Activated CD4-positive, alpha-beta memory T cell treated with anti-CD3 and anti-CD28 coated beads for 36 hours (primary cell): ENCODE data around the gene IL20RA. TPM values are rescaled to one million over a fixed set of nuclear protein-coding genes. Genes with fewer than 3 reads are reported as not detected.
A peak's percentile ranks its signal among the peaks of the same experiment; 100 is the strongest.

Source experiments
- CTCF ChIA-PET: fragments of 350-600 bp; sonication (Branson Sonifier 250); formaldehyde crosslinking; loops from one replicate; lab custom pipeline; 2021; ENCODE audit warnings: antibody characterized with exemption, inconsistent platforms; lab: Charles Lee
- POLR2A ChIA-PET: fragments of 350-600 bp; sonication (Branson Sonifier 250); formaldehyde crosslinking; loops from one replicate; lab custom pipeline; 2021; ENCODE audit warnings: antibody characterized with exemption; lab: Charles Lee
- DNase-seq: peaks from one replicate; pipeline ENCODE4 v3.0.0-alpha.2; 2020
- H3K27ac Mint-ChIP-seq: one replicate; pipeline ENCODE4 v1.8.0; 2021; ENCODE audit warnings: mixed read lengths
- H3K27me3 Mint-ChIP-seq: one replicate; pipeline ENCODE4 v1.8.0; 2021; ENCODE audit warnings: mixed read lengths
- H3K36me3 Mint-ChIP-seq: one replicate; pipeline ENCODE4 v1.8.0; 2021; ENCODE audit warnings: mixed read lengths
- H3K4me1 Mint-ChIP-seq: one replicate; pipeline ENCODE4 v1.8.0; 2021; ENCODE audit warnings: low read depth, mixed read lengths
- H3K4me3 Mint-ChIP-seq: one replicate; pipeline ENCODE4 v1.8.0; 2021; ENCODE audit warnings: mild to moderate bottlenecking, mixed read lengths
- H3K9me3 Mint-ChIP-seq: one replicate; pipeline ENCODE4 v1.8.0; 2021; ENCODE audit warnings: mixed read lengths
- intact Hi-C: fragments of 100-400 bp; cut with micrococcal nuclease; formaldehyde crosslinking; loops from one replicate; pipeline ENCODE4 v1.15.1; 2023
- total RNA-seq, 2 experiments: library from RNA; stranded (reverse); gene quantifications; one replicate each; pipeline ENCODE4 v1.2.3, GENCODE V29; 2021

IL20RA gene
- total RNA-seq, 2 experiments from 2014 or later = not detected

DNA sequence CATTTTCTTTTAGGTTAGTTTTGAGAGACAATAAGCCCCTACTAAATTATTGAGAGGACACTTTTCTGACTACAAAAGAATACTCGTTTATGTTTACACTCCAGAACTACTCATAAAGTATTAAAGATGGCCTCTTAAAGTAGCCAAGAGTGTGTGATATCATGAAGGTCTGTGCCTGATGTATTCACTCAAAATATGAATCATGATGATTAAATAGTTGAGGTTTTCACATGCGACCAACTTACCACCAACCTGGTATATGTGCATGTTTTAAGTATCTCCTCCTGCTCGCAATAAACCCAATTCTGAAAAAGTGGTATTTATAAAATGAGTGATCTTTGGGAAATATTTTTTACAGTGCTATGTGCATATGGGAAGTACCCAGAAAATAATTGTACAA, 43.9 kb downstream of the IL20RA start:
- Mint-ChIP-seq H3K27me3 (peaks cover 20% of the 10 kb centered on the region), H3K9me3 (no peaks in the 10 kb centered on the region), H3K36me3 (no peaks in the 10 kb centered on the region), H3K4me1 (no peaks in the 10 kb centered on the region), H3K4me3 (no peak overlapping the region), H3K27ac (no peak overlapping the region)
- ChIA-PET CTCF (no interaction called here), POLR2A (no interaction called here)
- intact Hi-C loops = no loop called here
- DNase-seq = no peak

- H3K4me3 Mint-ChIP-seq = no peak overlapping the region
- DNase-seq = no peak
- no peaks in the 10 kb centered on the region for H3K36me3 Mint-ChIP-seq
- ChIA-PET CTCF (no interaction called here), POLR2A (no interaction called here)
- peaks cover 2% of the 10 kb centered on the region for H3K4me1 Mint-ChIP-seq
- H3K27me3 Mint-ChIP-seq = peaks cover 35% of the 10 kb centered on the region
- H3K27ac Mint-ChIP-seq = no peak overlapping the region
- intact Hi-C loops = no loop called here
- H3K9me3 Mint-ChIP-seq = no peaks in the 10 kb centered on the region
Observed at GRCh38 chr6:136995521-136995920, 49.2 kb downstream of the IL20RA start.

DNA sequence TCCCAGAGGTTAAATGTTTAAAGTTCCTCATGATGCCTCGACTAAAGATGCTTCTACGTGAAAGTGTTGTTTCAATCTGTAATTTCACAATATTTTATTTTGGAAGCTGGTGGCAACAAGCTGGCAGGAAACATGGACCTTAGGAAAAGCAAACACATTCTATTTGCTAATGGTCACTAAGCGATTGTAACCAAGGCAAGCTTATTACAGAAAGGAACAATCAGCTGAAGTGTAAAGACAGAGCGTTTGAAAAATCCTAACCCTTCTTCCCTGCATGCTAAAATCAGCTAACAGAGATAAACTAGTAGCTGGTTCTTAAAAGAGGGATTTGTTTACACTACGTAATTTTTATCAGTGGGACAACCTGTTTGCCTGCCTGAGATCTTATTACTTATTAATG, 50.0 kb downstream of the IL20RA start:
- Mint-ChIP-seq H3K9me3 (no peaks in the 10 kb centered on the region), H3K27ac (no peak overlapping the region), H3K27me3 (peaks cover 36% of the 10 kb centered on the region), H3K4me3 (no peak overlapping the region), H3K4me1 (peaks cover 2% of the 10 kb centered on the region), H3K36me3 (no peaks in the 10 kb centered on the region)
- ChIA-PET POLR2A (no interaction called here), CTCF (no interaction called here)
- intact Hi-C loops = no loop called here
- DNase-seq = no peak

DNA sequence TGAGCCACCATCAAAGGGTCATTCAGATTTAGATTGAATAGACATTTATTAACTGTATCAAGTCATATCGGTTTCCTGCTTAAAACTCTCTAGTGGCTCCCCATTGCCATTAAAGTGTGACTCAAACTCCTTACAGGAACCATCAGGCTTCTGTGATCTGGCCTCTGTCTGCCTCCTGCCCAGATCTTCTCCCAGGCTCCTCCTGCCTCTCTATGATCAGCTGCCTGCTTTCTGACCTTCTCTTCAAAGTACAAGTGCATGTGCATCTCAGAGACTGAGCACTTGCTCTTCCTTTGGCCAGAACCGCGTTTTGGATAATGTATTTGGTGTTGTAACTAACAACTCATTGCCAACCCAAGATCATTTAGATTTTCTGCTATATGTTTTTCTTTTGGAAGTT, 52.7 kb downstream of the IL20RA start:
- H3K4me3 Mint-ChIP-seq = no peak overlapping the region
- intact Hi-C loops = no loop called here
- H3K27me3 Mint-ChIP-seq = peaks cover 57% of the 10 kb centered on the region
- H3K27ac Mint-ChIP-seq = no peak overlapping the region
- CTCF ChIA-PET = no interaction called here
- no peaks in the 10 kb centered on the region for H3K36me3 Mint-ChIP-seq
- no peaks in the 10 kb centered on the region for H3K9me3 Mint-ChIP-seq
- no peak for DNase-seq
- peaks cover 4% of the 10 kb centered on the region for H3K4me1 Mint-ChIP-seq
- POLR2A ChIA-PET = no interaction called here

GRCh38 chr6:136991646-136992045, 53.1 kb downstream of the IL20RA start:
- ChIA-PET POLR2A (no interaction called here), CTCF (no interaction called here)
- Mint-ChIP-seq H3K27me3 (peaks cover 55% of the 10 kb centered on the region), H3K4me1 (peaks cover 4% of the 10 kb centered on the region), H3K9me3 (no peaks in the 10 kb centered on the region), H3K4me3 (no peak overlapping the region), H3K27ac (no peak overlapping the region), H3K36me3 (no peaks in the 10 kb centered on the region)
- DNase-seq = no peak
- intact Hi-C loops = no loop called here

- H3K27me3 Mint-ChIP-seq = peaks cover 52% of the 10 kb centered on the region
- intact Hi-C loops = no loop called here
- no peaks in the 10 kb centered on the region for H3K9me3 Mint-ChIP-seq
- H3K36me3 Mint-ChIP-seq = no peaks in the 10 kb centered on the region
- no peak for DNase-seq
- peaks cover 4% of the 10 kb centered on the region for H3K4me1 Mint-ChIP-seq
- no peak overlapping the region for H3K4me3 Mint-ChIP-seq
- H3K27ac Mint-ChIP-seq = no peak overlapping the region
- ChIA-PET CTCF (no interaction called here), POLR2A (no interaction called here)
Observed at GRCh38 chr6:136990754-136991153, 54.0 kb downstream of the IL20RA start.

- Mint-ChIP-seq H3K4me1 (peaks cover 4% of the 10 kb centered on the region), H3K27me3 (peaks cover 52% of the 10 kb centered on the region), H3K9me3 (no peaks in the 10 kb centered on the region), H3K4me3 (no peak overlapping the region), H3K27ac (no peak overlapping the region), H3K36me3 (no peaks in the 10 kb centered on the region)
- CTCF ChIA-PET = no interaction called here
- DNase-seq = no peak
- POLR2A ChIA-PET = no interaction called here
- intact Hi-C loops = no loop called here
Observed at GRCh38 chr6:136990242-136990578, 54.6 kb downstream of the IL20RA start.

GRCh38 chr6:136989571-136990241, 55.1 kb downstream of the IL20RA start:
- ChIA-PET CTCF (no interaction called here), POLR2A (no interaction called here)
- Mint-ChIP-seq H3K36me3 (no peaks in the 10 kb centered on the region), H3K9me3 (no peaks in the 10 kb centered on the region), H3K4me1 (peaks cover 4% of the 10 kb centered on the region), H3K27me3 (peaks cover 49% of the 10 kb centered on the region), H3K4me3 (peak overlapping the region; percentile 7), H3K27ac (no peak overlapping the region)
- DNase-seq = no peak
- intact Hi-C loops = no loop called here

- POLR2A ChIA-PET = no interaction called here
- Mint-ChIP-seq H3K36me3 (no peaks in the 10 kb centered on the region), H3K4me1 (peaks cover 4% of the 10 kb centered on the region), H3K27ac (no peak overlapping the region), H3K4me3 (no peak overlapping the region), H3K9me3 (no peaks in the 10 kb centered on the region), H3K27me3 (peaks cover 40% of the 10 kb centered on the region)
- intact Hi-C loops = no loop called here
- no peak for DNase-seq
- CTCF ChIA-PET = interaction anchor here (1.2 kb wide), 1 partner anchor 1019 kb away, joined by 3 read pairs; no protein-coding TSS in a partner anchor
Observed at GRCh38 chr6:136987526-136987925, 57.2 kb downstream of the IL20RA start.

DNA sequence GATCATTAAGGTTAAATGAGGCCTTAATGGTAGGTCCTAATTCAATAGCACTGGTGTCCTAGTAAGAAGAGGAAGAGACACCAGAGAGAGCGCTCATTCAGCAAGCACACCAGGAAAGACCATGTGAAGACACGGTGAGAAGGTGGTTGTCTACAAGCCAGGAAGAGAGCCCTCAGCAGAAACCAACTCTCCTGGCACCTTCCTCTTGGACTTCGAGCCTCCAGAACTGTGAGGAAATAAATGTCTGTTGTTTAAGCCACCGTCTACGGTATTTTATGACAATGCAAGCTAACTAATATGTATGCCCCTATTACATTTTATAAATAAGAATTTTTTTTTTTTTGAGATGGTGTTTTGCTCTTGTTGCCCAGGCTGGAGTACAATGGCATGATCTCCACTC, 59.3 kb downstream of the IL20RA start:
- intact Hi-C loops = no loop called here
- CTCF ChIA-PET = no interaction called here
- Mint-ChIP-seq H3K4me3 (no peak overlapping the region), H3K36me3 (no peaks in the 10 kb centered on the region), H3K4me1 (peaks cover 2% of the 10 kb centered on the region), H3K9me3 (no peaks in the 10 kb centered on the region), H3K27me3 (peaks cover 26% of the 10 kb centered on the region), H3K27ac (no peak overlapping the region)
- POLR2A ChIA-PET = no interaction called here
- DNase-seq = no peak

- no peaks in the 10 kb centered on the region for H3K36me3 Mint-ChIP-seq
- H3K27ac Mint-ChIP-seq = no peak overlapping the region
- H3K4me1 Mint-ChIP-seq = peaks cover 2% of the 10 kb centered on the region
- H3K27me3 Mint-ChIP-seq = peaks cover 24% of the 10 kb centered on the region
- H3K9me3 Mint-ChIP-seq = no peaks in the 10 kb centered on the region
- DNase-seq = no peak
- POLR2A ChIA-PET = no interaction called here
- H3K4me3 Mint-ChIP-seq = no peak overlapping the region
- CTCF ChIA-PET = no interaction called here
- intact Hi-C loops = no loop called here
Observed at GRCh38 chr6:136984578-136984977, 60.2 kb downstream of the IL20RA start.

GRCh38 chr6:136983687-136984086, 61.1 kb downstream of the IL20RA start:
- Mint-ChIP-seq H3K27me3 (peaks cover 21% of the 10 kb centered on the region), H3K4me1 (no peaks in the 10 kb centered on the region), H3K4me3 (no peak overlapping the region), H3K9me3 (no peaks in the 10 kb centered on the region), H3K36me3 (no peaks in the 10 kb centered on the region), H3K27ac (no peak overlapping the region)
- ChIA-PET POLR2A (no interaction called here), CTCF (no interaction called here)
- intact Hi-C loops = no loop called here
- DNase-seq = no peak

GRCh38 chr6:136982928-136983327, 61.8 kb downstream of the IL20RA start:
- Mint-ChIP-seq H3K4me3 (no peak overlapping the region), H3K9me3 (no peaks in the 10 kb centered on the region), H3K4me1 (no peaks in the 10 kb centered on the region), H3K27ac (no peak overlapping the region), H3K27me3 (peaks cover 15% of the 10 kb centered on the region), H3K36me3 (no peaks in the 10 kb centered on the region)
- no peak for DNase-seq
- ChIA-PET POLR2A (no interaction called here), CTCF (no interaction called here)
- intact Hi-C loops = no loop called here
